EL (cell line): ENCODE results near the gene GPR3.

ENCODE experiments used
- DNase-seq: peaks from one replicate; pipeline ENCODE4 v3.0.0-alpha.2; 2016

GPR3 gene

DNA sequence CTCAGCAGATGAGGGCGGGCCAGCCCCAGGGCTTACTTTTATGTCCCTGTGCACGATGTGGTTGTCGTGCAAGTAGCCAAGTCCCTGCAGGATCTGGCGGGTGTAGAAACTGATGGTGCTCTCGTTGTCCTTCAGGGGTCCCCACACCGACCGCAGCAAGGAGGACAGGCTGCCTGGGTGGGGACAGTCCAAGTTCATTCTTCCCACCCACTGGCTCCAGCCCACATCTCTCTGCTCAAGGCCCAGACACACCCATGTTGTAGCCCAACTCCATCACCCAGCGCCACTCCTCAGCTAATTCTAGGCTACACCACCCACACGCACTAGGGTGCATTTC lies 32.6 kb upstream of the GPR3 start:
- no peak for DNase-seq

DNA sequence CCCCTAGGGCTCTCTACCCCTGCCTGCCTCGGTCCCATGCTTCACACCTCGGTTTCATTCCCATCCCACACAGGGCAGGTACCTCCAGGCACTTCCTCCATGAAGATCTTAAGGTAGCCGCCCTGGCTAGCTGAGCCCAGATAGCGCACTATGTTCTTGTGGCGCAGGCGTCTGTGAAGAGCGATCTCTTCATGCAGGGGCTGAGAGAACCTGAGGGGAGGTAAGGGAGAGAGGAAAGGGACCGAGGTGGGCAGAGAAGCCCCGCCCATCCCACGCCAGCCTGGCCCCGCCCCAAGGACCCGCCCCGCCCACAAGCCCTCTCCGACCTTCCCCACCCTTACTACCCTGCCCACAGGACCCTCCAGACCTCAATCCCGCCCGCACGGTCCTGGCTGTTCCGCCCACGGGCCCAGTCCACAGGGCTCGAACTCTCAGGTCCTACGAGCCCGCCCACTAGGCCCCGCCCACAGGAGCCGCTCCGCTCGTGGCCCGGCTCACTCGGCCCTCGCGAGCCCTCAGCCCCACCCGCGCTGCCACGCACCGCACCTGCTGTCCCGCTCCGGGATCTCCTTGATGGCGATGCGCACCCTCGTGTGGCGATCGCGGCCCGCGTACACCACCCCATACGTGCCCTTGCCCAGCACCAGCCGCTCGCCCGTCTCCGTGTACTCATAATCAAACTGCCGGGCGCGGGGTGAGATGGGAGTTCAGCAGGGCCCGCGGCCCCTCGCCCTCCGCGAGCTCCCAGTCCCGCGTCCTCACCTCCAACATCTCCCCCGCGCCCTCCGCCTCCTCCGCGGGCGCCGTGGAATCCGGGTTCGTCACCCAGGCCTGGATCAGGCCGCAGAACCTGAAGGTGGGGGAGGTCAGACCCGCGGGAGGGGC lies 32.0 kb upstream of the GPR3 start:
- DNase-seq = no peak

DNA sequence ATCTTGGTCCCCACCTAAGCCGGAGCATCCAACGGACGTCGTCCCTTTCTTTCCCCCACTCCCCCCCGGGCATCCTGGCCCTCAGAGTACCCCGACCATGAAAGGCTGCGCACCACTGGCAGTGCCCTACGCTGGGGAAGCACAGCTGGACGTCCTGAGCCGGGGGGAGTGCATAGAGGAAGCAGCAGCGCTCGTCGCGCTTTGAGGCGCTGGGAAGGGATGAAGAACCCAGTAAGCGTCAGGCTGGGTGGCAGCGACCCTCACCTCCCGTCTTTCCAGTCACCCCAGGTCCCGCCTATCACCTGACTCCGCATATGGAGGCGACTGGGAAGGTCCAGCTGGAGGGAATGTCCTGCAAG lies 31.4 kb upstream of the GPR3 start:
- no peak for DNase-seq

DNA sequence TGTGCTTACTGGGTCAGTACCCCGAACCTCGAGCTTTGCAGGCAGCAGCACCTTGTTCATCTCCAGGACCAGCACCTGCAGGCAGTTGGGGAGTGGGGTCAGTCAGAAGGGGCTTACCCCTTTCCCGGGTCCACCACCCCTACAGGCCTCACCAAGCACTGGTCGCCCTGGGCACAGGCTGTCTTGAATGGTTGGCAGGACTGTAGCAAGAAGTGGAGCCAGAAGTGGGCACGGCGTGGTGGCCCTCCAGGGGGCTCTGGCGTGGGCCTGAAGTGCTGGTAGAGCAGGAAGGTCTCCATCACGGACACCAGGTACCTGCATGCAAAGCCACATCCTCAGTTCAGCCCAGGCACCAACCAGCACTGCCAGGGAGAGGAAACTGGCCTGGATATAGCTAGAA lies 30.9 kb upstream of the GPR3 start:
- no peak for DNase-seq

DNA sequence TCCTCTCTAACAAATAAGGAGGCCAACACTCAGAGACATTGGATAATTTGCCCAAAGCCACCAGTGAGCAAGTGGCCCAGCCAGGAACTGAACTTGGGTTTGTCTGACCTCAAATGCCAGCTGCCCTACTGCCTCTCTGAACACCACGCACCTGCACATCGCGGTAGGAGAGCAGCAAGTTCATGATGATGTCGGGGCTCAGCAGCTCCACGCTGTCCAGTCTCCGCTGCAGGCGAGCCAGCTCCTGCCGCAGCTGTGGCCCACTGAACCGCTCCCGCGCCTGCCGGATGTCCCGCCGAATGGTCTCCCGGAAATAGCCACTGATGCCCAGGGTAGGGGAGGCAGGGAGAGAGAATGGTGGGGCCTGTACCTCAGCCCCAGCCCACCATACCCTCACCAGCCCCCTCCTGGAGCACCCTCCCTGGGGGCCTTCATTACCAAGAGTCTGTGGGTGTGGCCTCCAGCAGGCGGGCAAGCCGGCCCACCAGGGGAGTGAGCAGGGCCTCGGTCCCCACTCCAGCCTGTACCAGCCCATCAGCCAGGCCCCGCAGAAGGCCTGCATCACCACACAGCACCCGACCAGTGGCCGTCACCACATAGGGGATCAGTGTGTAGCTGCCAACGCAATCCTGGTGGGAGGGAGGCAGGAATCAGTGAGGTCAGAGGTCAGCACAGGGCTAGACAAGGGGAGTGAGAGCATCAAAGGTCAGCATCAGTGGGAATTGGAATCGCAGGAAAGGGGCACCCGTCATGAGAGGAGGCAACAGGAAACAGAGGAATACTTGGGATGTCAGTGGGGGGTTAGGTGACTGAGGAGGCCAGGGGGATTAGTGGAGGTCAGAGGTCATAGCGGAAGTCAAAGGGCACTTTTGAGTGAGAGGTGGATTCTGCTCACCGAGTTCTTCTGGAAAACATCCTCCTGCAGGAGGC lies 28.4 kb upstream of the GPR3 start:
- no peak for DNase-seq

DNA sequence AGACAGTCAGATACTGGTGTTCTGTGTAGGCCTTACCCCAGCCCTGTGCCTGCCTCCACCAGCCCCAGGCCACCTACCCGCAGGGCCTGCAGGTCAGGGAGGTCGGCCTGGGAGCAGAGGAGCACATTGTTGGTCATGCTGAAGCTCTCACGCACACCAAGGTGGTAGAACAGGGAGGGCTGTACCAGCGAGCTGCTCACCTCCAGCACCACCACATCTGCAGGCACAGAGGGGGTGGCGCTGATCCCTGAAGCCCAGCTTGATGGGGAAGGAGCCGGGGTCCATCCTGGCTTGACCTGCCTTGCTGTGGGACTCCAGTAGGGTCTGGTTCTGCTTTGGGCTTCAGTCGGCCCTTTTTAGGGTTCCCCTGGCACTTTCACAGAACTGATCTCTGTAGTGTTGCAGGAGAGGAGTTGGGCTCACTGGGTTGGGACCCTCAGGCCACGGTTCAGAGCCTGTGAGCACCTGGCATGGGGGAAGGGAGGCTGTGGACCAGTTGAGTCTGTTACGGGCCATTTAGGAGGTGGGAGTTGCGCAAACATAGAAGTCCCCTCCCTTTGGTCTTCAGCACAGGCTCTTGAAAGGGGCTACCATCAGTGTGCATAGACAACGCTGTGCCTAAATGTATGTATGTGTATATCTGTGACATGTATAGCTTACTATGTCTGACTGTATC lies 27.6 kb upstream of the GPR3 start:
- no peak for DNase-seq

DNA sequence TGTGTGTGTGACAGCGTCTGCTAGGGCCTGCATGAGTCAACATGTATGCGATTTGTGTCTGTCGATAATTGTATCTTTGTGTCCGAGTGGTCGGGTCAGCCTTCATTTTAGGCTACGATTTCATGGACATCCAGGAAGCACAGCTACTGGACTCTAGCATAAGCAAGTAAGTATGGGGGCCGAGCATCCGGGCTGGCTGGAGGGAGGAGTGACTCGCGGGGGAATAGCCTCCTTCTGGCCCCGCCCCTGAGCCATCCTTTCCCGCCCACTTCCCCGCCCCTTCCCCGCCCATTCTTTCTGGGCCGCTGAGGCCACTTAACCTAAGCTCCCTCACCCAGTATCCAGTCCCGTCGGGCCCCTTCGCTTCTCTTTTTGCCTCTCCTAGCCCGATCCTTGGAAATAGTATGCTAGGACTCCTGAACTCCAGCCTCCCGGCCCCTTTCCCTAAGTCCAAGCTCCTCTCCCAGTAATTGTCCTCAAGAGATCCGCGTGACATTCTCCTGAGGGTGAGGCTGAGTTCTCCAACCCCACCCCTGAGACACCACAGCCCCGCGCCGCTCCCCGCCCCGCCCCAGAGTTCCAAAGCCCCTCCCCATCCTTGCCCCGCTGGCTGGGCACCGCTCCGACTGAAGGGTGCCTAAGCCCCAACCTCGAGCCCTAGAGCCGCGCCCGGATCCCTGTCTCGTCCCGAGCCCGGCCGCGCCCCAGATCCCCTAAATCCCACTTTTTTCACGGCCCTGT lies 26.9 kb upstream of the GPR3 start:
- DNase-seq = peak; percentile 91

DNA sequence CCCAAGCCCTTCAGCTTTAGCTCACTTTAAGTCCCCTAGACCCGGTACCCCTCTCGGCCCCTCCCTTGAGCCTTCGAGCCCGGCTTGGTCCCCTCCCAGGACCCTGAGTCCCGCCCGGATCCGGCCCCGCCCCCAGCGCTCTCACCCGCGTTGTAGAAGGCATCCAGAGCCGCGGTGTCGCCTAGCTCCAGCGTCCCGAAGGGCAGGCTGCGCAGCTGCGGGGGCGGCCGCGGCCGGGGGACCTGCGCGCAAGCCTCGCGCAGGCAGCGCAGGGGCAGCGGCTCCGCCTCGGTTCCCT lies 26.4 kb upstream of the GPR3 start:
- DNase-seq = peak; percentile 86

DNA sequence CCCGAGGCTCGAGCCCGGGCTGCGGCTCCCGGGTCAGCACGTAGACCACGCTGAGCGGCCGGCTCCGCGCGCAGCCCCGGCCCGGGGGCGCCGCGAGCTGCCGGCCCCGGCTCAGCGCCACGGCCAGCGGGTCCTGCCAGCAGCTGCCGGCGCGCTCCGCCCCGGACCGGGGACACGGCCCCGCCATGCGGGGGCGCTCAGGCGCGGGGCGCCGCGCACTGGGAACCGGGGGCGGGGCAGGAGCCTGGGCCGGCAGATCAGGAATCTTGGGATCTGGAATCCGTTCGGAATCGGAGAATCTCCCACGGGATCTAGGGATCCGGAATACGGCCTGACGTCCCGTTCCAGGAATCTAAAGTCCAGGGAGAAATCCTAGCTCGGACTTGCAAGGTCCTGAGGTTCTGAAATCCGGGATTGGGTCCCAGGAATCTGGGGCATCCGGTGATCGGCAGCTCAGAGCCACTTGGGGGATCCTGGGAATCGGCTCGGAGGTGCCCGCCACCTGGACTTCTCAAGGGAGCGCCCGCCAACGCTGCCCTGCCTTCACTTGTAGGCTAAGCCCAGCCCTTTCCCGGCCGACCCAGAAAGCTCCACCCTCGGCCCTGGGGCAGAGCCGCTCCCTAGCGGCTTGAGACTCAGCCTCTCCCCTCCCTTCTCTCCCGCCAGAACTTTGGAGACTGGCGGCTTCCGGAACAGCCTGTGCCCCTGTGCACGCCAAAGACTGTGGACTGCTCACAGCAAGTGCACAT lies 25.8 kb upstream of the GPR3 start, which contains the start of gene MAP3K6:
Gene MAP3K6 (minus strand): TSS at position 551 of the 749 bp plus-strand sequence. CDS start 364 bp downstream, at position 187.
- DNase-seq = peak; percentile 88

DNA sequence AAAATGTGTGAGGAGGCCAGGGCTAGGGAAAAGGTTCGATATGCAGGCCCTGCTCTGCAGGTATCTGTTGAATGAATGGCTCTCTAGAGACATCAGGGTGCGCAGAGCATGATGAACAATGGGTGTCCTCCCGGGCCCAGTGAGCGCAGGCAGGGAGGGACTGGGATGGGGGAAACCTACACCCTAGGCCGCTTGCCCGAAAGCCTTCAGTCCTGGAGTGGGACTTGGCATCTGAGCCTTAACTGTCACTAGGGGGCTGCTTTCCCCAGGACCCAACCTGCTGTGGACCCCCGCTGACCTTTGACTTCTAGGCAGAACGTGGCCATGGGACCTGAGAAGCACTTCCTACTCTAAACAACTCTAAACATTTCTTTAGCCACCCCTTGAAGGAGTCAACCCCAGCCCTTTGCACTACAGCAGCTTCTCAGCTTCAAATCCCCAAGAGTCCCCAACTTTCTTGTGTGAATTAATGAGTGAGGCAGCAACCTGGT lies 25.2 kb upstream of the GPR3 start:
- no peak for DNase-seq

DNA sequence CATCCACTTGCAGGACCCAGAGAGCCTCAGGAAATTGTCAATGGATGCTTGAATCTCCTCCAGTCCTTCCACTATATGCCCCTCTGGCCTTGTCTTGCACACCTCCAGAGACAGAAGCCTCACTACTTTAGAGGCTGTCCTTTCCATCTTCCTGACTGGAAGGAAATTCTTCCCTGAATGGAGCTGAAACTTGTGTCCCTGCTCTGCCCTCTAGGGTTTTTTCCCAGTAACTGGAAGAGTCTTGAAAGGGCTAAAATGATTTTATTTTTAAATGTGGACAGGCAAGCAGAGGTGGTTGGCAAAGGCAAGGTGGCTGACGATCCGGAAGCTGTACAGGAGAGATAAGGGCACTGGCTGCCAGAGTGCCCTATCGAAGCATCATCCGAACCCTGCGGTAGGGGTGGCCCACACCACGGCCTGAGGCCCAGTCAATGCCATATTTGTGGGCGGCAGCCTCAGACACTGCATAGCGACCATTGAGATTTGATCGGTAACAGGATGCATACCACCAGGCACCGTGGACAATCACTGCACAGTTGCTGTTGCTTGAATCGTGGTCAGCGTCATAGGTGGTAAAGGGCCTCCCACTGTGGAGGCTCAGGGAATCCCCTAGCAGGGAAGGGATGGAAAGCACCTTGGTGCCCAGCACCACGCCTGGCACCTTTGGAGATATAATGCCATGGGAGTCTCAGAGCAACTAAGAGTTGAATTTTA lies 23.4 kb upstream of the GPR3 start:
- DNase-seq = no peak

DNA sequence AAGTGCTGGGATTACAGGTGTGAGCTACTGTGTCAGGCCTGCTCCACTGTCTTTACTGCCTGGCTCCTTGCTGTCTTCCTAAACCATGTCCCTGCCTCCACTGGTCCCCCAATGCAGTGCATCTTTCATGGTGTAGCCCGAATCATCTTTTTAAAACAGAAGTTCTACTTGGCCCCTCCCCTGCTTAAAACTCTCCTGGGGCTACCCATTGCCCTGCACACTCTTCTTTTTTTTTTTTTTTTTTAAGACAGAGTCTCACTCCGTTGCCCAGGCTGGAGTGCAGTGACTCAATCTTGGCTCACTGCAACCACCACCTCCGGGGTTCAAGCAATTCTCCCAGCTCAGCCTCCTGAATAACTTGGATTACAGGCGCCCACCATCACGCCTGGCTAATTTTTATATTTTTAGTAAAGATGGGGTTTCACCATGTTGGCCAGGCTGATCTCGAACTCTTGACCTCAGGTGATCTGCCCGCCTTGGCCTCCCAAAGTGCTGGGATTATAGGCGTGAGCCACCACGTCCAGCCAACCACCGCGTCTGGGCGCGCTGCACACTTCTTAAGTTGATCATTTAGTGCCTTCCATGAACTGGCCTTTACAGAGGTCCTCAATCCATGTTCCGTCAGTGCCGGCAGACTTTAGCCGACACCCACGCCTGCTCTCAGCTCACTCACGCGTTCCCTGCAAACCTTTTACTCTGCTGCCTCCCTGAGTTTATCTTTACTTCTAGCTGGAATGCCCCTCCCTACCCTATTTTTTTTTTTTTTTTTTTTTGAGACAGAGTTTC lies 20.2 kb upstream of the GPR3 start:
- no peak for DNase-seq

DNA sequence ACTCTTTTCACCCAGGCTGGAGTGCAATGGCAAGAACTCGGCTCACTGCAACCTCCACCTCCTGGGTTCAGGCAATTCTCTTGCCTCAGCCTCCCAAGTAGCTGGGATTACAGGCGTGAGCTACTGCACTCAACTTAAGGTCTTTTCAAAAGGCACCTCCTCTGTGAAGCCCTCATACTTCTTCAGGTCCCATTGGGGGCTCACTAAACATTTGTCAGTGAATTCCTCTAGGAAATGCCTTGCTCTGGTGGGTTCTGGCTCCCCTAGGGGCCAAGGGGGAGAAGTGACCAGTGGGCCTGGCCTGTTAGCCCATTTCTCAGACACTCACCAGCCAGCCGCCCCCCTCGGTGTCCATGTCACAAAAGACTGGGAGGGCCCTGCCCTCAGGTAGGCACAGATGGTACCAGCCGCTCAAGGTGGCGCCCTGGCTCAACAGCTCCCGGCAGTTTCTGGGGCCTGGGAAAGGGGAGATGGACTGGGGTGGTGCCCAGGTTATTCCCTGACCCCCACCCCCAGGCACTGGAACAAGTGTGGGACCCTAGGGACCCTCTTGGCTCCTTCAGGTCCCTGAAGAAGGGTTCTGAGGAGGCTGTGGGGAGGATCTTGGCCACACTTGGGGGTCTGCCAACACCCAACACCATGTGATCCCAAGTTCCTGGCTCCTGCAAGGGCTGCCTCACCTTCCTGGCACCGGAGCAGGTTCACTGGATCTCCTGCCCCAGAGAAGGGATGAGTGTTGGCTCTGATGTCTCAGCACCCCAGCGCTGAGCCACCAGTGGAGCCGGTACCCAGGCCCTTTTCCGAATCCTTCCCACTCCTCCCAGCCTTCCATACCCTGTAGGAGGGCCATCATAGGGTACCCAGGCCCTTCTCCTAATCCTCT lies 19.4 kb upstream of the GPR3 start:
- DNase-seq = no peak

DNA sequence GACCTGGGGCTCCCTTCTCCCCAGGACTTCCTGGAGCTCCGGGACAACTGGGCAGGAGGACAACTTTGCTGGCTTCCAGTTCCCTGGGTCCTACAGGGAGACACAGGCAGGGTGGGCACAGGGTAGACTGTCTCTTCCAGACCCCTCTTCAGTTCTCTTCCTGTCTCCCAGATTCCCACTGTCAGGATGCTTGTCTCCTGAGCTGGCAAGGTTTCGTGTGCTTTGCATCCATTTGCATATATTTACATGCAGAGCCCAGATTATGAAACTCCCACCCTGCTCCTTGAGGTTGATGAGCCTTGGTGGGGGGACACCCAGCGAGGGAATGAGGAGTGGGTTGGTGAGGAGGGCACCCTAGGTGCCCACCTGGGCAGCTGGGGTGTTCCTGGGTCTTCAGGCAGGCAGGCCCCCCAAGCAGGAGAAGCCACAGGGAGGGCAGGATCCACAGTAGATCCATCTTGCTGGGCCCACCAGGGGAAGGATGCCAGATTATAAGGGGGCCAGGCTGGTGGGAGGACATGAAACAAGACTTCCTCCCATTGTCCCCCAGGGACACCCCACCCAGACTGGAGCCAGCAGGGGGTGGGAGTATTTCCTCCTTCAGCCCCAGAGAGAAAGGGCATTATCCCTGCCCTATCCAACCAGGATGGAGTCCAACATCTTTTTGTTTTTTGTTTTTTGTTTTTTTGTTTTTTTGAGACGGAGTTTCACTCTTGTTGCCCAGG lies 17.9 kb upstream of the GPR3 start, which contains the start of gene FCN3:
Gene FCN3 (minus strand): TSS at position 463 of the 725 bp plus-strand sequence. CDS start 6 bp downstream, at position 457.
- DNase-seq = no peak

DNA sequence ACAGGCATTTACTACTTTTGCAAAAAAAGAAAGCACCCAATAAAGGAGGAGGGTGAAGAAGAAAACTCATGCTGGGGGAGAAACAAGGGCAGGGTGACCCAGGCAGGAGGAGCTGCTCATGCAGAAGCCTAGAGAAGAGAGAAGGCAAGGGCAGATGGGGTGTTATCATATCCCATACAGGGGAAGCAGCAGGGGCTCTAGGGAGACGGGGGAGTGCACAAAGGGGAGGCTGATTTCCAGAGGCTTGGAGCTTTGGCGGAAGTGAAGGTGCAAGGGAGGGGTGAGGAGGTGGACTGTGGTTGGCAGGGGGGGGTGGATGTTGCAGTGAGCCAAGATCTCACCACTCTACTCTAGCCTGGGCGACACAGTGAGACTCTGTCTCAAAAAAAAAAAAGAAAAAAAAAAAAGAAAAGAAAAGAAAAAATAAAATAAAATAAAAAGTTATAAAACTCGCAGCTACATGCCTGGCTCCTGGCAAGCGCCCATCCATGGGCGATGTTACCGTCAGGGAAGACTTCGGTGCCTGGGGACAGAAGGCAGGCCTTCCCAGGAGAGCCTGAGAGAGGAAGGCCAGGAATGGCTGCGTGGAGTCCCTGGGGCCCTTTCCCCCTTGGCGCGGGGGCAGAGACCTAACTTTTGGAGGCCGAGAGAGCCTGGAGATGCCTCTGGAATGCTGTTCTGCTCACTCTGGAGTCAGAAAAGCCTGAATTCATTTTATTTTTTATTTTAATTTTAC lies 14.5 kb upstream of the GPR3 start:
- no peak for DNase-seq

DNA sequence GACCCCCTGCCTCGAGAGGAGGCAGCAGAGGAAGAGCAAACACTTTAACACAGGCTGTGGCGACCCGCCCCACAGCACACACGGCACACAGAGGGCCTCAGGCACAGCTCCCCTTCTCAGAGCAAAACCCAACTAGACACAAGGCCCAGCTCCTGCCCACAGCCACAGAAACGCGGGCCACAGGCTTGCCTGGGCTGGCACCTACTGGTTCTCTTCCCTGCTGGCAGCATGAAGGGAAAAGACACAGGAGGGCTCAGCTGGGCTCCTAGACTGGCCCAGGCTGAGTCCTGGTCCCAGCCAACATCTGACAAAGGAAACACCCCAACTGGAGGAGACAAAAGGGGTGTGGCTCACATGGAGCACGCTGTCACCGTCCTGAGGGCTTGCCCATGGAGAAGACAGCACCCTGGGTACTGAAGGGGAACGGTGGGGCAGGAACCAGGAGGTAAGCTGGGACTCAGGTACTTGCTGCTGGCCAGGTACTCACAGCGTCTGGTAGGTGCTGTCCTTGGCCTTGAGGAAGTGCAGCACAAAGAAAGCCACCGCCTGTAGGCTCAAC lies 12.8 kb upstream of the GPR3 start:
- DNase-seq = no peak

DNA sequence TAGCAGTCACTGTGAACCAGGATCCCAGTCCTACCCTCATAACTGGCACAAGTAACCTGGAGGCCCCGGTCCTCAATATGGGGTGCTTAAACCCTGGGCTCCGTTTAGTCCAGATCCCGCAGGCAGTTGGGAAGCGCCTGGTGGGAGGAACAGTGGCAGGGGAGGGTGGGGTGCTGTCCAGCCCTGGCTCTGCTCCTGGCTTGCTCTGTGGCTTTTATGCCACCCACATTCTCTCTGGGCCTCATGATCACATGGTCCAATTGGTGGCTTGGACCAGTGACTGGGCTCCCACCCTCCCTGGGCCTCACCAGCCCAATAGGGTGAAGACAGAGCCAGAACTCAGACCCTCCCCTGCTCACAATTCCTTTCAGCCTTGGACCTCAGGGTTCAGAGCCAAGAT lies 12.2 kb upstream of the GPR3 start:
- DNase-seq = no peak
